Ramos (cell line): Measurements from ENCODE around the gene WNK1.
"Not testable (repeated sequence)": the region's sequence is repeated elsewhere in the genome, so short reads cannot be mapped to it uniquely, and the experiment has no call there.

Experiments used
- in situ Hi-C: fragments of 300-500 bp; cut with MboI; formaldehyde crosslinking; loops from one replicate; pipeline ENCODE4 v1.14.3; 2022; ENCODE audit warnings: low sequenced_read_pairs; ENCODE audit not compliant: unreplicated experiment

WNK1 gene

DNA sequence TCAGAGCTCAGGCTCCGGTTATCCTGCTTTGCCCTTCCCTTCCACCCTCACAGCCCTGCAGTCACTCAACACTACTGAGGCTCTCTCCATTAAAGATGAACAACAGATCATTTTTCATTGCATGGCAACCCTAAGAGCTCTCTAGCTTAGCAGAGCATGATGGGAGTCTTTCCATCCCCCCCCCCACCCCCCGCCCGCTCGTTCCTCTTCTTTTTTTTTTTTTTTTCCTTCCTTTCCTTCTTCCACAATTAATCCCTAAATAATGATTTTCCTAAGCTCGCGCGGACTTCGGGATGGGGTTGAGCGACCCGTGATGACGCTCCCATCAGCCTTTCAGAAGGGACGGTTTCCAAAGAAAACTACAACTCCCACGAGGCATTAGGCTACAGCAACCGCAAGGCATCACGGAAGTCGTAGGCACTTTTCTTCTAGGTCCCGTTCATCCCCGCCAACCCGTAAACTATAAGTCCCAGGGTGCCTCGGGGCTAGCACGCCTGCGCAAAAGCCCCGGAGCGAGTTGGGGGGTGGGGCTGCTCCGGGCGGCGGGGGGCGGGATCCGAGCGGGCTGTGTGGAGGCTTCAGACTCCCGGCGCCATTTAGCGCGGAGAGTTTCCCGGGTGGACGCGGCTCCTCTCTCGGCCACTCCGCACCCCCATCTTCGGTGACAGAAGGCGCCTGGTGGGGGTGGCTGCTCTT lies at the start of gene WNK1:
WNK1 (plus strand) TSS at position 581 of the 696 bp plus-strand sequence. CDS start 987 bp downstream, outside the sequence.
- in situ Hi-C loops, result no loop called here

GRCh38 chr12:704516-705242 lies 47.7 kb upstream of the WNK1 start:
- in situ Hi-C loops, result no loop called here

DNA sequence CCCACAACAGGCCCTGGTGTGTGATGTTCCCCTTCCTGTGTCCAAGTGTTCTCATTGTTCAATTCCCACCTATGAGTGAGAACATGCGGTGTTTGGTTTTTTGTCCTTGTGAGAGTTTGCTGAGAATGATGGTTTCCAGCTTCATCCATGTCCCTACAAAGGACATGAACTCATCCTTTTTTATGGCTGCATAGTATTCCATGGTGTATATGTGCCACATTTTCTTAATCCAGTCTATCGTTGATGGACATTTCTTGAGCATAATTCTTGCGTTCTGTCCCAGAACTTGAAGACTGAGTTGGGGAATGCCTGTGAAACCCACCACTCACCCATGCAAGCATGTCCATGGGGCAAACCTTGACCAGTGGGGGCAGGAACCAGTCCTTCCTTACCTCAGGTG lies 44.3 kb upstream of the WNK1 start:
- in situ Hi-C loops, result not testable (repeated sequence)

GRCh38 chr12:709455-710020 lies 42.8 kb upstream of the WNK1 start:
- in situ Hi-C loops, result no loop called here

GRCh38 chr12:712172-712863 lies 40.1 kb upstream of the WNK1 start:
- in situ Hi-C loops, result no loop called here

GRCh38 chr12:713281-713875 lies 39.0 kb upstream of the WNK1 start:
- in situ Hi-C loops, result no loop called here

DNA sequence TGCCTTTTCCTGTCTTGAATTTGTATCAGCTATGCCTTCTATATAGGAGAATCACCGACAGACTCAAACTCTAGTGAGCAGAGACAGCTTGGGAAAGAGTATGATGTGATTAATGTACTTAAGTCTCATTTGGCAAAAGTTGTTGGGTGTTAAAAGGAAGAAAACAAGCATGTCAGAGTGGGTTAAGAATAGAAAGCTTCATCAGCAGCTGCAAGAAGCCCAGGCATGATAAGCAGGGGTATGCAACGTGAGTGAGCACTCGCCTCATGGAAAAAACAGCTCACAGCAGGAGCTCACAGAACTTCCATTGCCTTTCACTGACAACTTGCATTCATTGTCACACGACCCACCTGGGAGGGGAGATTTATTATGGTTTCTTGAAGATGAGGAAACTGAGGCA lies 35.9 kb upstream of the WNK1 start:
- in situ Hi-C loops, result no loop called here

GRCh38 chr12:718756-719102 lies 33.6 kb upstream of the WNK1 start:
- in situ Hi-C loops, result no loop called here

- in situ Hi-C loops, result no loop called here
Observed at GRCh38 chr12:720231-720941, 32.0 kb upstream of the WNK1 start.

DNA sequence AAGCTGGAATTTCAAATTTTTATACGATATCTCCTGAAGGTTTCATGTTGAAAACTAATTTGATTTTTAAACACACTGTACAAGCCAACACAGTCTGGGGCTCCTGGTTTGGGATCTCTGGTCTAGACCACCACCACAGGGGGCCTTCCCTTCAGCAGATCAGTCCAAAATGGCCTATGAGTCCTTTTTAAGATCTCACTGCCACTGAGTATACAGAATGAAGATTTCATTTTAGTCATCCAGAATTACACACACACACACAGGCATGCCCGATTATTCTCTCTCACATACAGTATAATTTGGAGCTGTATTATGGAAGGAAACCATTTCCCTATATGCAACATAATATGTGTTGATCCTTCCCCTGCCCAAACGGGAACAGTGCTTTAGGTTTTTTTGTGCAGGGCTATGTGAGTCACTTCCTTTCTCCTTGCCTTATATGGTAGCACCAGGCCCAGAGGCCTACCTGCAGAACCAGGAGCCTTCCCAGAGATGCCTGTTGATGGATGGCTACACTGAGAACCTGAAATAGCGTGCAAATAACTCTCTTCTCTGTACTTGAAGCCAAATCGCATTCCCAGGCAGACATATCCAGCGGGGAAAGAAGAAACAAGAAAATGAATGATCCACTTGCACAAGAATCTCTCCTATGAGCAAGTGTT lies 28.1 kb upstream of the WNK1 start:
- in situ Hi-C loops, result no loop called here

GRCh38 chr12:725076-725475 lies 27.3 kb upstream of the WNK1 start:
- in situ Hi-C loops, result no loop called here

- in situ Hi-C loops, result no loop called here
Observed at GRCh38 chr12:726281-727140, 25.9 kb upstream of the WNK1 start.

DNA sequence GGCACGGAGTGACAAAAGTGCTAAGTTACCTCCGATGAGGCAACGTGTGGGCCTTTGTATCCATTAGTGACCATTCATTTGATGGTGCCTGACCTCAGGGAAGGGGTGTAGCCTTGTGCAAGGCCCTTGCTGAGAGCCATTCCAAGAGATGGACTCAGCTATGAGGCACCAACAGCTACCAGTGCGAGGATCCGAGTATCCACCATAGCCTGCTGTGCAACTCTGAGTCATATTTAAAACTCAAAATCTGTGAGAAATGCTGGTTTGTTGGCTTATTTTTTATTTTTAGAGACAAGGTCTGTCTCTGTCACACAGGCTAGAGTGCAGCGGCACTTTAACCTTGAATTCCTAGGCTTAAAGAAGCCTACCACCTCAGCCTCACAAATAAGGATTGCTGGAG lies 25.1 kb upstream of the WNK1 start:
- in situ Hi-C loops, result no loop called here

- in situ Hi-C loops, result no loop called here
Observed at GRCh38 chr12:728781-729180, 23.6 kb upstream of the WNK1 start.

DNA sequence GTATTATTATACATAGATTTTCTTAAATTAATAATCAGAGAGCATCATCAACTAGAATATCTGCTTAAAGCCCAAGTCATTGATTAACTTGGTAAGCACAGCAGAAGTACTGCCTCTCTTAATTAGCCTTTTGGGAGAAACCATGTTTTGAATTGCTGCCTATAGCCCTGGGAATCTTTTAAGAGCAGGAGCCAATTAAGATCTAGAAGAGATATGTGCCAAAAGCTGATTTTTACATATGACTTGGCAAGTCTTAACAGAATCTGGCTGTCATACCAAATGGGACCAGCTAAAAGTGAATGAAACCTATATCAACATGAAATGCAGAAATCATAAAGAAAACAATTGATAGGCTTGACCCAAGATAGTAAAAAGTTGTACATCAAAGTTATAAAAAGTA lies 23.2 kb upstream of the WNK1 start:
- in situ Hi-C loops, result no loop called here

- in situ Hi-C loops, result no loop called here
Observed at GRCh38 chr12:730550-730949, 21.8 kb upstream of the WNK1 start.

GRCh38 chr12:737122-737739 lies 15.1 kb upstream of the WNK1 start:
- in situ Hi-C loops, result no loop called here

DNA sequence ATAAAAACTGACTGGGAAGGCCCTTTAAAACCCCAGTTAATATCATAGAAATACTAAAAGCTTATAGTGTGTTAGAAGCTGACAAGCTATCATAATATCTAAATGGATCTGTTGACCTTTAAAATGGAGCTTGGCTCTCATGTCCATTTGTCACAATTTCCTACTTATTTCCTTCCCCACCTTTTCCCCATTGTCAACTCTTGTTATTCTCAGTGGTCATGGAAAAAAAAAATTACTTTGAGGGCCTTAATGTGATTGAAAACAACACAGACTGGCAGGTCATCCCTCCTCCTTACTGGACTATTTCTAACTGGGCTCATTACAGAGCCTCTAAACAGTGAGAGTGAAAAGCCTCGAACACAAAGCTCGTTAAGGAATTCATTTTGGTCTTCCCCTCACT lies 13.7 kb upstream of the WNK1 start:
- in situ Hi-C loops, result no loop called here
